Neutrophil (primary cell): Measurements from ENCODE around the gene BMP8B.
"Not testable (repeated sequence)": the region's sequence is repeated elsewhere in the genome, so short reads cannot be mapped to it uniquely, and the experiment has no call there.

ENCODE experiments used
- H3K27ac ChIP-seq: fragments of 200-600 bp; sonication (generic); 2 replicates; pipeline ENCODE4 v1.5.1; 2016; ENCODE audit warnings: mild to moderate bottlenecking, moderate library complexity
- H3K27me3 ChIP-seq: fragments of 200-600 bp; sonication (generic); 2 replicates; pipeline ENCODE4 v1.6.0; 2016; ENCODE audit warnings: mild to moderate bottlenecking
- H3K36me3 ChIP-seq: fragments of 200-600 bp; sonication (generic); 2 replicates; pipeline ENCODE4 v1.5.1; 2017
- H3K4me1 ChIP-seq, 2 experiments: fragments of 200-600 bp in 1 of 2; sonication (generic) in 1 of 2; 1 replicate in 1 of 2; 2 replicates in 1 of 2; pipeline versions ENCODE4 v1.5.1 to v1.6.1; 2013 to 2016; ENCODE audit warnings: low read depth in 1 of 2, low read length in 1 of 2, mild to moderate bottlenecking in 1 of 2, moderate library complexity in 1 of 2; ENCODE audit not compliant: control insufficient read depth in 1 of 2, insufficient read depth in 1 of 2
- H3K4me3 ChIP-seq, 2 experiments: fragments of 200-600 bp in 1 of 2; sonication (generic) in 1 of 2; 1 replicate in 1 of 2; 2 replicates in 1 of 2; pipeline ENCODE4 v1.5.1; 2013 to 2016; ENCODE audit warnings: low read depth in 1 of 2, low read length in 1 of 2, mild to moderate bottlenecking in 1 of 2, moderate library complexity in 1 of 2
- H3K9me3 ChIP-seq: fragments of 200-600 bp; sonication (generic); 2 replicates; pipeline ENCODE4 v1.5.1; 2016
- CTCF ChIP-seq: fragments of 200-600 bp; sonication (generic); IDR thresholded peaks from 2 replicates; pipeline ENCODE4 v1.5.1; 2016; ENCODE audit warnings: antibody characterized with exemption

Gene BMP8B

GRCh38 chr1:39833121-39833520, 44.5 kb upstream of the BMP8B start:
- H3K4me1 ChIP-seq: no peaks in the 10 kb centered on the region
- H3K9me3 ChIP-seq: no peaks in the 10 kb centered on the region
- no peaks in the 10 kb centered on the region for H3K36me3 ChIP-seq
- no peak overlapping the region for H3K27ac ChIP-seq
- H3K4me3 ChIP-seq: no peak overlapping the region
- no peak for TF ChIP-seq CTCF
- peaks cover 20% of the 10 kb centered on the region for H3K27me3 ChIP-seq

- no peak for TF ChIP-seq CTCF
- Histone ChIP-seq H3K4me1 (no peaks in the 10 kb centered on the region), H3K27ac (no peak overlapping the region), H3K36me3 (no peaks in the 10 kb centered on the region), H3K4me3 (no peak overlapping the region), H3K9me3 (no peaks in the 10 kb centered on the region), H3K27me3 (peaks cover 20% of the 10 kb centered on the region)
Observed at GRCh38 chr1:39832294-39832693, 43.6 kb upstream of the BMP8B start.

GRCh38 chr1:39829791-39830533, 41.3 kb upstream of the BMP8B start:
- H3K36me3 ChIP-seq: no peaks in the 10 kb centered on the region
- no peaks in the 10 kb centered on the region for H3K4me1 ChIP-seq
- no peak overlapping the region for H3K27ac ChIP-seq
- no peaks in the 10 kb centered on the region for H3K9me3 ChIP-seq
- no peak overlapping the region for H3K4me3 ChIP-seq
- H3K27me3 ChIP-seq: peaks cover 20% of the 10 kb centered on the region
- no peak for TF ChIP-seq CTCF

GRCh38 chr1:39828734-39829133, 40.1 kb upstream of the BMP8B start:
- H3K9me3 ChIP-seq: no peaks in the 10 kb centered on the region
- H3K27ac ChIP-seq: no peak overlapping the region
- H3K27me3 ChIP-seq: peaks cover 20% of the 10 kb centered on the region
- no peak for TF ChIP-seq CTCF
- H3K36me3 ChIP-seq: no peaks in the 10 kb centered on the region
- no peak overlapping the region for H3K4me3 ChIP-seq
- no peaks in the 10 kb centered on the region for H3K4me1 ChIP-seq

- H3K36me3 ChIP-seq, H3K27ac ChIP-seq, H3K9me3 ChIP-seq, H3K4me3 ChIP-seq, H3K4me1 ChIP-seq: not testable (repeated sequence)
- H3K27me3 ChIP-seq: peaks cover 20% of the 10 kb centered on the region
Observed at GRCh38 chr1:39828255-39828654, 39.6 kb upstream of the BMP8B start.

GRCh38 chr1:39827201-39827600, 38.5 kb upstream of the BMP8B start:
- H3K9me3 ChIP-seq: no peaks in the 10 kb centered on the region
- TF ChIP-seq CTCF: no peak

More at GRCh38 chr1:39827201-39827600, 38.5 kb upstream of the BMP8B start:
- H3K27ac ChIP-seq: no peak overlapping the region
- peaks cover 20% of the 10 kb centered on the region for H3K27me3 ChIP-seq
- no peaks in the 10 kb centered on the region for H3K36me3 ChIP-seq
- H3K4me3 ChIP-seq: no peak overlapping the region
- H3K4me1 ChIP-seq: no peaks in the 10 kb centered on the region
